ENCODE results near the gene SPC24.
"Not testable (repeated sequence)": the region's sequence is repeated elsewhere in the genome, so short reads cannot be mapped to it uniquely, and the experiment has no call there.

The SPC24 gene

GRCh38 chr19:11137542-11138384 is 17.8 kb downstream of the SPC24 start:
- H3K4me3 ChIP-seq (ENCODE audit: low read depth, low read length), result peak overlapping the region; percentile 10
- peak; percentile 78 for DNase-seq (ENCODE audit: low read depth)

- no peak overlapping the region for H3K4me3 ChIP-seq (ENCODE audit: low read depth, low read length)
- DNase-seq (ENCODE audit: low read depth), result no peak
Observed at GRCh38 chr19:11136400-11137101, 19.0 kb downstream of the SPC24 start.

GRCh38 chr19:11131471-11131870 is 24.1 kb downstream of the SPC24 start:
- no peak overlapping the region for H3K4me3 ChIP-seq (ENCODE audit: low read depth, low read length)
- no peak for DNase-seq (ENCODE audit: low read depth)

- no peak overlapping the region for H3K4me3 ChIP-seq (ENCODE audit: low read depth, low read length)
- no peak for DNase-seq (ENCODE audit: low read depth)
Observed at GRCh38 chr19:11130824-11131455, 24.6 kb downstream of the SPC24 start.

GRCh38 chr19:11127905-11128304 is 27.7 kb downstream of the SPC24 start:
- DNase-seq (ENCODE audit: low read depth), result no peak
- H3K4me3 ChIP-seq (ENCODE audit: low read depth, low read length), result no peak overlapping the region

GRCh38 chr19:11125994-11126685 is 29.4 kb downstream of the SPC24 start:
- DNase-seq (ENCODE audit: low read depth), result no peak

GRCh38 chr19:11124157-11124556 is 31.4 kb downstream of the SPC24 start:
- not testable (repeated sequence) for H3K4me3 ChIP-seq (ENCODE audit: low read depth, low read length); DNase-seq (ENCODE audit: low read depth)

More at GRCh38 chr19:11125994-11126685, 29.4 kb downstream of the SPC24 start:
- no peak overlapping the region for H3K4me3 ChIP-seq (ENCODE audit: low read depth, low read length)

- no peak overlapping the region for H3K4me3 ChIP-seq (ENCODE audit: low read depth, low read length)
- DNase-seq (ENCODE audit: low read depth), result no peak
Observed at GRCh38 chr19:11123114-11123513, 32.5 kb downstream of the SPC24 start.

- not testable (repeated sequence) for DNase-seq (ENCODE audit: low read depth); H3K4me3 ChIP-seq (ENCODE audit: low read depth, low read length)
Observed at GRCh38 chr19:11121963-11122362, 33.6 kb downstream of the SPC24 start.

- DNase-seq (ENCODE audit: low read depth), result no peak
- H3K4me3 ChIP-seq (ENCODE audit: low read depth, low read length), result no peak overlapping the region
Observed at GRCh38 chr19:11116507-11116906, 39.1 kb downstream of the SPC24 start.

GRCh38 chr19:11115895-11116446 is 39.6 kb downstream of the SPC24 start:
- no peak for DNase-seq (ENCODE audit: low read depth)
- no peak overlapping the region for H3K4me3 ChIP-seq (ENCODE audit: low read depth, low read length)

- DNase-seq (ENCODE audit: low read depth), result no peak
- no peak overlapping the region for H3K4me3 ChIP-seq (ENCODE audit: low read depth, low read length)
Observed at GRCh38 chr19:11115042-11115441, 40.5 kb downstream of the SPC24 start.

- no peak overlapping the region for H3K4me3 ChIP-seq (ENCODE audit: low read depth, low read length)
- DNase-seq (ENCODE audit: low read depth), result no peak
Observed at GRCh38 chr19:11113140-11113708, 42.4 kb downstream of the SPC24 start.

- H3K4me3 ChIP-seq (ENCODE audit: low read depth, low read length), result no peak overlapping the region
- DNase-seq (ENCODE audit: low read depth), result no peak
Observed at GRCh38 chr19:11111771-11112144, 43.8 kb downstream of the SPC24 start.

- no peak overlapping the region for H3K4me3 ChIP-seq (ENCODE audit: low read depth, low read length)
- no peak for DNase-seq (ENCODE audit: low read depth)
Observed at GRCh38 chr19:11111117-11111770, 44.3 kb downstream of the SPC24 start.

- no peak for DNase-seq (ENCODE audit: low read depth)
- no peak overlapping the region for H3K4me3 ChIP-seq (ENCODE audit: low read depth, low read length)
Observed at GRCh38 chr19:11108746-11109145, 46.8 kb downstream of the SPC24 start.

GRCh38 chr19:11106477-11106876 is 49.1 kb downstream of the SPC24 start:
- no peak overlapping the region for H3K4me3 ChIP-seq (ENCODE audit: low read depth, low read length)
- no peak for DNase-seq (ENCODE audit: low read depth)

- no peak overlapping the region for H3K4me3 ChIP-seq (ENCODE audit: low read depth, low read length)
- no peak for DNase-seq (ENCODE audit: low read depth)
Observed at GRCh38 chr19:11105014-11105636, 50.5 kb downstream of the SPC24 start.

Data from skeletal muscle cell (primary cell).